H54 (cell line): Measurements from ENCODE around the gene ARHGAP15.

Experiments
- DNase-seq: peaks from one replicate; pipeline ENCODE4 v3.0.0; 2011; ENCODE audit warnings: low spot score, mixed read lengths; ENCODE audit not compliant: insufficient read length
- FAIRE-seq: peaks from 3 replicates; lab custom pipeline; 2011; peaks lifted over from hg19 to GRCh38; lab: Jason Lieb, UNC
- POLR2A ChIP-seq: IDR thresholded peaks from 2 replicates; pipeline ENCODE4 v1.6.1; 2011; ENCODE audit warnings: low read depth, mild to moderate bottlenecking, low read length

The ARHGAP15 gene

GRCh38 chr2:143231254-143231645, 102.0 kb downstream of the ARHGAP15 start:
- no peak for DNase-seq
- TF ChIP-seq POLR2A, result no peak
- FAIRE-seq, result no peak

- DNase-seq (no peak), FAIRE-seq (no peak)
- TF ChIP-seq POLR2A, result no peak
Observed at GRCh38 chr2:143237146-143237777, 108.0 kb downstream of the ARHGAP15 start.

- DNase-seq, result no peak
- FAIRE-seq, result no peak
- TF ChIP-seq POLR2A, result no peak
Observed at GRCh38 chr2:143241403-143242088, 112.3 kb downstream of the ARHGAP15 start.

GRCh38 chr2:143246246-143246645, 117.0 kb downstream of the ARHGAP15 start:
- FAIRE-seq (no peak), DNase-seq (no peak)
- TF ChIP-seq POLR2A, result no peak

- TF ChIP-seq POLR2A, result no peak
- FAIRE-seq, result no peak
- DNase-seq, result no peak
Observed at GRCh38 chr2:143246815-143247744, 117.9 kb downstream of the ARHGAP15 start.

- DNase-seq (no peak), FAIRE-seq (no peak)
- no peak for TF ChIP-seq POLR2A
Observed at GRCh38 chr2:143248631-143249030, 119.4 kb downstream of the ARHGAP15 start.

GRCh38 chr2:143251681-143252080, 122.5 kb downstream of the ARHGAP15 start:
- no peak for DNase-seq
- no peak for TF ChIP-seq POLR2A
- FAIRE-seq, result no peak

GRCh38 chr2:143252138-143252907, 123.1 kb downstream of the ARHGAP15 start:
- DNase-seq (no peak), FAIRE-seq (no peak)
- no peak for TF ChIP-seq POLR2A

- FAIRE-seq, result no peak
- DNase-seq, result no peak
- TF ChIP-seq POLR2A, result no peak
Observed at GRCh38 chr2:143254110-143254509, 124.9 kb downstream of the ARHGAP15 start.

GRCh38 chr2:143255086-143255485, 125.9 kb downstream of the ARHGAP15 start:
- DNase-seq (no peak), FAIRE-seq (no peak)
- TF ChIP-seq POLR2A, result no peak

GRCh38 chr2:143255899-143256298, 126.7 kb downstream of the ARHGAP15 start:
- DNase-seq (no peak), FAIRE-seq (no peak)
- TF ChIP-seq POLR2A, result no peak

GRCh38 chr2:143258126-143258892, 129.1 kb downstream of the ARHGAP15 start:
- FAIRE-seq (no peak), DNase-seq (no peak)
- TF ChIP-seq POLR2A, result no peak
